ENCODE results near the gene ARHGAP40. TPM values are rescaled to one million over a fixed set of nuclear protein-coding genes. Genes with fewer than 3 reads are reported as not detected.

The ARHGAP40 gene
- total and polyA plus RNA-seq, 9 of the 15 experiments (the other 6 are each of a cell fraction or from before 2014, with no cell fraction given), result not detected

DNA sequence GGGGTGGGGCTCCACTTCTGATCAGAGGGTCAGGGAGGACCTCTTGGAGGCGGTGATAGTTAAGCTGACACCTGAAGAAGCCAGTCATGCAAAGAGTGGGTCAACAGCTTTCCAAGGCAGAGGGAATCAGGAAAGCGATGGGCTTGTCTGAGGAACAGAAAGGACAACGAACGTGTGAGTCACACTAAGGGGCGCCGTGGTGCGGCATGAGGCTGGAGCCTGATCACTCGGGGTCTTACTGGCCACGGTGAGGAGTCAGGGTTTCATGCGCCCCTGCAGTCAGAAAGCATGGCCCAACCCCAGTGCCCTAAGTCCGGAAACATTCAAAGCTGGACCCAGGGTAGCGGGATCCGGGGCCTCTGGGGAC lies 72.1 kb downstream of the ARHGAP40 start (continued):
- TF ChIP-seq RCOR1 (IDR thresholded peaks at IDR 0.05; ENCODE audit: borderline replicate concordance in 1 of 2, low read depth in 2 of 2, low read length in 2 of 2) (no peak), CHD2 (IDR thresholded peaks at IDR 0.05; ENCODE audit: low read depth, low read length) (no peak), RBM39 (optimal IDR thresholded peaks at IDR 0.05; ENCODE audit: low read depth, low read length) (no peak), NR1H2 (CRISPR knock-in tag; IDR thresholded peaks at IDR 0.05) (no peak), GABPB1 (CRISPR knock-in tag; IDR thresholded peaks at IDR 0.05) (no peak), ZNF76 (CRISPR knock-in tag; IDR thresholded peaks at IDR 0.05; ENCODE audit: borderline replicate concordance) (no peak), KAT7 (CRISPR knock-in tag; IDR thresholded peaks at IDR 0.05; ENCODE audit: borderline replicate concordance) (no peak), PCBP2 (IDR thresholded peaks at IDR 0.05; ENCODE audit: low read depth, low read length, poor library complexity, severe bottlenecking) (no peak), HDAC2 (IDR thresholded peaks at IDR 0.05) (0 out of 2 replicates have a peak, but pooled peaks have one; percentile 45), ZNF764 (CRISPR knock-in tag; IDR thresholded peaks at IDR 0.05; ENCODE audit: low read depth) (no peak)
- TF ChIP-seq, protein P1, sequence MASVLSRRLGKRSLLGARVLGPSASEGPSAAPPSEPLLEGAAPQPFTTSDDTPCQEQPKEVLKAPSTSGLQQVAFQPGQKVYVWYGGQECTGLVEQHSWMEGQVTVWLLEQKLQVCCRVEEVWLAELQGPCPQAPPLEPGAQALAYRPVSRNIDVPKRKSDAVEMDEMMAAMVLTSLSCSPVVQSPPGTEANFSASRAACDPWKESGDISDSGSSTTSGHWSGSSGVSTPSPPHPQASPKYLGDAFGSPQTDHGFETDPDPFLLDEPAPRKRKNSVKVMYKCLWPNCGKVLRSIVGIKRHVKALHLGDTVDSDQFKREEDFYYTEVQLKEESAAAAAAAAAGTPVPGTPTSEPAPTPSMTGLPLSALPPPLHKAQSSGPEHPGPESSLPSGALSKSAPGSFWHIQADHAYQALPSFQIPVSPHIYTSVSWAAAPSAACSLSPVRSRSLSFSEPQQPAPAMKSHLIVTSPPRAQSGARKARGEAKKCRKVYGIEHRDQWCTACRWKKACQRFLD (CRISPR knock-in tag; IDR thresholded peaks at IDR 0.05), result 0 out of 2 replicates have a peak, but pooled peaks have one; percentile 14
- TF ChIP-seq, protein P2, sequence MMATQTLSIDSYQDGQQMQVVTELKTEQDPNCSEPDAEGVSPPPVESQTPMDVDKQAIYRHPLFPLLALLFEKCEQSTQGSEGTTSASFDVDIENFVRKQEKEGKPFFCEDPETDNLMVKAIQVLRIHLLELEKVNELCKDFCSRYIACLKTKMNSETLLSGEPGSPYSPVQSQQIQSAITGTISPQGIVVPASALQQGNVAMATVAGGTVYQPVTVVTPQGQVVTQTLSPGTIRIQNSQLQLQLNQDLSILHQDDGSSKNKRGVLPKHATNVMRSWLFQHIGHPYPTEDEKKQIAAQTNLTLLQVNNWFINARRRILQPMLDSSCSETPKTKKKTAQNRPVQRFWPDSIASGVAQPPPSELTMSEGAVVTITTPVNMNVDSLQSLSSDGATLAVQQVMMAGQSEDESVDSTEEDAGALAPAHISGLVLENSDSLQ (IDR thresholded peaks at IDR 0.05), result peak; percentile 60
- TF ChIP-seq, protein P3, sequence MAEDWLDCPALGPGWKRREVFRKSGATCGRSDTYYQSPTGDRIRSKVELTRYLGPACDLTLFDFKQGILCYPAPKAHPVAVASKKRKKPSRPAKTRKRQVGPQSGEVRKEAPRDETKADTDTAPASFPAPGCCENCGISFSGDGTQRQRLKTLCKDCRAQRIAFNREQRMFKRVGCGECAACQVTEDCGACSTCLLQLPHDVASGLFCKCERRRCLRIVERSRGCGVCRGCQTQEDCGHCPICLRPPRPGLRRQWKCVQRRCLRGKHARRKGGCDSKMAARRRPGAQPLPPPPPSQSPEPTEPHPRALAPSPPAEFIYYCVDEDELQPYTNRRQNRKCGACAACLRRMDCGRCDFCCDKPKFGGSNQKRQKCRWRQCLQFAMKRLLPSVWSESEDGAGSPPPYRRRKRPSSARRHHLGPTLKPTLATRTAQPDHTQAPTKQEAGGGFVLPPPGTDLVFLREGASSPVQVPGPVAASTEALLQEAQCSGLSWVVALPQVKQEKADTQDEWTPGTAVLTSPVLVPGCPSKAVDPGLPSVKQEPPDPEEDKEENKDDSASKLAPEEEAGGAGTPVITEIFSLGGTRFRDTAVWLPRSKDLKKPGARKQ (CRISPR knock-in tag; IDR thresholded peaks at IDR 0.05), result no peak
- TF ChIP-seq, protein P4, sequence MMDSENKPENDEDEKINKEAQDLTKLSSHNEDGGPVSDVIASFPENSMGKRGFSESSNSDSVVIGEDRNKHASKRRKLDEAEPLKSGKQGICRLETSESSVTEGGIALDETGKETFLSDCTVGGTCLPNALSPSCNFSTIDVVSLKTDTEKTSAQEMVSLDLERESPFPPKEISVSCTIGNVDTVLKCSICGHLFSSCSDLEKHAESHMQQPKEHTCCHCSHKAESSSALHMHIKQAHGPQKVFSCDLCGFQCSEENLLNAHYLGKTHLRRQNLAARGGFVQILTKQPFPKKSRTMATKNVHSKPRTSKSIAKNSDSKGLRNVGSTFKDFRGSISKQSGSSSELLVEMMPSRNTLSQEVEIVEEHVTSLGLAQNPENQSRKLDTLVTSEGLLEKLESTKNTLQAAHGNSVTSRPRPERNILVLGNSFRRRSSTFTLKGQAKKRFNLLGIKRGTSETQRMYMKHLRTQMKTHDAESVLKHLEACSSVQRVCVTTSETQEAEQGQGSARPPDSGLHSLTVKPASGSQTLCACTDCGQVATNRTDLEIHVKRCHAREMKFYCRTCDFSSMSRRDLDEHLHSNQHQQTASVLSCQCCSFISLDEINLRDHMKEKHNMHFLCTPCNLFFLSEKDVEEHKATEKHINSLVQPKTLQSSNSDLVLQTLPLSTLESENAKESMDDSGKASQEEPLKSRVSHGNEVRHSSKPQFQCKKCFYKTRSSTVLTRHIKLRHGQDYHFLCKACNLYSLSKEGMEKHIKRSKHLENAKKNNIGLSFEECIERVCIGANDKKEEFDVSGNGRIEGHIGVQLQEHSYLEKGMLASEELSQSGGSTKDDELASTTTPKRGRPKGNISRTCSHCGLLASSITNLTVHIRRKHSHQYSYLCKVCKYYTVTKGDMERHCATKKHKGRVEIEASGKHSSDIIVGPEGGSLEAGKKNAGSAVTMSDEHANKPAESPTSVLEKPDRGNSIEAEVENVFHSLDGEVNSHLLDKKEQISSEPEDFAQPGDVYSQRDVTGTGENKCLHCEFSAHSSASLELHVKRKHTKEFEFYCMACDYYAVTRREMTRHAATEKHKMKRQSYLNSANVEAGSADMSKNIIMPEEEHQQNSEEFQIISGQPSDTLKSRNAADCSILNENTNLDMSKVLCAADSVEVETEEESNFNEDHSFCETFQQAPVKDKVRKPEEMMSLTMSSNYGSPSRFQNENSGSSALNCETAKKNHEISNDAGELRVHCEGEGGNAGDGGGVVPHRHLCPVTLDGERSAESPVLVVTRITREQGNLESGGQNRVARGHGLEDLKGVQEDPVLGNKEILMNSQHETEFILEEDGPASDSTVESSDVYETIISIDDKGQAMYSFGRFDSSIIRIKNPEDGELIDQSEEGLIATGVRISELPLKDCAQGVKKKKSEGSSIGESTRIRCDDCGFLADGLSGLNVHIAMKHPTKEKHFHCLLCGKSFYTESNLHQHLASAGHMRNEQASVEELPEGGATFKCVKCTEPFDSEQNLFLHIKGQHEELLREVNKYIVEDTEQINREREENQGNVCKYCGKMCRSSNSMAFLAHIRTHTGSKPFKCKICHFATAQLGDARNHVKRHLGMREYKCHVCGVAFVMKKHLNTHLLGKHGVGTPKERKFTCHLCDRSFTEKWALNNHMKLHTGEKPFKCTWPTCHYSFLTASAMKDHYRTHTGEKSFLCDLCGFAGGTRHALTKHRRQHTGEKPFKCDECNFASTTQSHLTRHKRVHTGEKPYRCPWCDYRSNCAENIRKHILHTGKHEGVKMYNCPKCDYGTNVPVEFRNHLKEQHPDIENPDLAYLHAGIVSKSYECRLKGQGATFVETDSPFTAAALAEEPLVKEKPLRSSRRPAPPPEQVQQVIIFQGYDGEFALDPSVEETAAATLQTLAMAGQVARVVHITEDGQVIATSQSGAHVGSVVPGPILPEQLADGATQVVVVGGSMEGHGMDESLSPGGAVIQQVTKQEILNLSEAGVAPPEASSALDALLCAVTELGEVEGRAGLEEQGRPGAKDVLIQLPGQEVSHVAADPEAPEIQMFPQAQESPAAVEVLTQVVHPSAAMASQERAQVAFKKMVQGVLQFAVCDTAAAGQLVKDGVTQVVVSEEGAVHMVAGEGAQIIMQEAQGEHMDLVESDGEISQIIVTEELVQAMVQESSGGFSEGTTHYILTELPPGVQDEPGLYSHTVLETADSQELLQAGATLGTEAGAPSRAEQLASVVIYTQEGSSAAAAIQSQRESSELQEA (IDR thresholded peaks at IDR 0.05; ENCODE audit: low read depth), result no peak
- TF ChIP-seq, protein P5, sequence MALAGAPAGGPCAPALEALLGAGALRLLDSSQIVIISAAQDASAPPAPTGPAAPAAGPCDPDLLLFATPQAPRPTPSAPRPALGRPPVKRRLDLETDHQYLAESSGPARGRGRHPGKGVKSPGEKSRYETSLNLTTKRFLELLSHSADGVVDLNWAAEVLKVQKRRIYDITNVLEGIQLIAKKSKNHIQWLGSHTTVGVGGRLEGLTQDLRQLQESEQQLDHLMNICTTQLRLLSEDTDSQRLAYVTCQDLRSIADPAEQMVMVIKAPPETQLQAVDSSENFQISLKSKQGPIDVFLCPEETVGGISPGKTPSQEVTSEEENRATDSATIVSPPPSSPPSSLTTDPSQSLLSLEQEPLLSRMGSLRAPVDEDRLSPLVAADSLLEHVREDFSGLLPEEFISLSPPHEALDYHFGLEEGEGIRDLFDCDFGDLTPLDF (CRISPR knock-in tag; IDR thresholded peaks at IDR 0.05), result no peak

Measured in K562 (cell line).